Type B pancreatic cell (in vitro differentiated cells): ENCODE results near the gene CSRNP2. TPM values are rescaled to one million over a fixed set of nuclear protein-coding genes. Genes with fewer than 3 reads are reported as not detected.

ENCODE experiments used
- DNase-seq: peaks from one replicate; pipeline ENCODE4 v3.0.0; 2021; ENCODE audit warnings: mixed read lengths; ENCODE audit not compliant: unreplicated experiment; ENCODE audit errors: extremely low spot score
- H3K27ac Mint-ChIP-seq: 2 replicates; pipeline ENCODE4 v1.8.0; 2021; ENCODE audit warnings: mild to moderate bottlenecking, mixed read lengths
- H3K27me3 Mint-ChIP-seq: 2 replicates; pipeline ENCODE4 v1.8.0; 2021; ENCODE audit warnings: mixed read lengths
- H3K36me3 Mint-ChIP-seq: 2 replicates; pipeline ENCODE4 v1.8.0; 2021; ENCODE audit warnings: mixed read lengths
- H3K4me1 Mint-ChIP-seq: one replicate; pipeline ENCODE4 v1.8.0; 2021; ENCODE audit warnings: mixed read lengths; ENCODE audit not compliant: unreplicated experiment
- H3K4me3 Mint-ChIP-seq: 2 replicates; pipeline ENCODE4 v1.8.0; 2021; ENCODE audit warnings: mild to moderate bottlenecking, mixed read lengths
- H3K9me3 Mint-ChIP-seq: 2 replicates; pipeline ENCODE4 v1.8.0; 2021; ENCODE audit warnings: mixed read lengths
- total RNA-seq: library from RNA; stranded (reverse); gene quantifications from 2 replicates; pipeline ENCODE4 v1.2.1, GENCODE V29; 2021; ENCODE audit warnings: low replicate concordance
- TF ChIP-seq, protein P1 (sequence below): fragments of 200-600 bp; sonication (generic); conservative IDR thresholded peaks from 2 replicates; pipeline ENCODE4 v1.5.0; 2021; ENCODE audit warnings: antibody characterized with exemption, mild to moderate bottlenecking

The CSRNP2 gene
- total RNA-seq, 1 donor from 2014 or later, result 55.5 TPM

- H3K27me3 Mint-ChIP-seq, result no peaks in the 10 kb centered on the region
Observed at GRCh38 chr12:51103977-51104376, 20.6 kb upstream of the CSRNP2 start.

GRCh38 chr12:51098611-51099010, 15.2 kb upstream of the CSRNP2 start:
- H3K36me3 Mint-ChIP-seq, result peaks cover 36% of the 10 kb centered on the region
- H3K4me3 Mint-ChIP-seq, result no peak overlapping the region
- no peaks in the 10 kb centered on the region for H3K27me3 Mint-ChIP-seq
- H3K9me3 Mint-ChIP-seq, result no peaks in the 10 kb centered on the region
- DNase-seq, result no peak
- TF ChIP-seq, protein P1, sequence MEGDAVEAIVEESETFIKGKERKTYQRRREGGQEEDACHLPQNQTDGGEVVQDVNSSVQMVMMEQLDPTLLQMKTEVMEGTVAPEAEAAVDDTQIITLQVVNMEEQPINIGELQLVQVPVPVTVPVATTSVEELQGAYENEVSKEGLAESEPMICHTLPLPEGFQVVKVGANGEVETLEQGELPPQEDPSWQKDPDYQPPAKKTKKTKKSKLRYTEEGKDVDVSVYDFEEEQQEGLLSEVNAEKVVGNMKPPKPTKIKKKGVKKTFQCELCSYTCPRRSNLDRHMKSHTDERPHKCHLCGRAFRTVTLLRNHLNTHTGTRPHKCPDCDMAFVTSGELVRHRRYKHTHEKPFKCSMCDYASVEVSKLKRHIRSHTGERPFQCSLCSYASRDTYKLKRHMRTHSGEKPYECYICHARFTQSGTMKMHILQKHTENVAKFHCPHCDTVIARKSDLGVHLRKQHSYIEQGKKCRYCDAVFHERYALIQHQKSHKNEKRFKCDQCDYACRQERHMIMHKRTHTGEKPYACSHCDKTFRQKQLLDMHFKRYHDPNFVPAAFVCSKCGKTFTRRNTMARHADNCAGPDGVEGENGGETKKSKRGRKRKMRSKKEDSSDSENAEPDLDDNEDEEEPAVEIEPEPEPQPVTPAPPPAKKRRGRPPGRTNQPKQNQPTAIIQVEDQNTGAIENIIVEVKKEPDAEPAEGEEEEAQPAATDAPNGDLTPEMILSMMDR, result no peak
- H3K27ac Mint-ChIP-seq, result no peak overlapping the region
- H3K4me1 Mint-ChIP-seq, result no peaks in the 10 kb centered on the region

More at GRCh38 chr12:51103977-51104376, 20.6 kb upstream of the CSRNP2 start:
- no peaks in the 10 kb centered on the region for H3K9me3 Mint-ChIP-seq
- no peaks in the 10 kb centered on the region for H3K4me1 Mint-ChIP-seq
- TF ChIP-seq, protein P1, result no peak
- peaks cover 37% of the 10 kb centered on the region for H3K36me3 Mint-ChIP-seq
- DNase-seq, result no peak
- H3K27ac Mint-ChIP-seq, result no peak overlapping the region
- H3K4me3 Mint-ChIP-seq, result no peak overlapping the region

- Mint-ChIP-seq H3K4me3 (no peak overlapping the region), H3K36me3 (peaks cover 10% of the 10 kb centered on the region), H3K27me3 (no peaks in the 10 kb centered on the region), H3K4me1 (no peaks in the 10 kb centered on the region), H3K27ac (no peak overlapping the region), H3K9me3 (no peaks in the 10 kb centered on the region)
- DNase-seq, result no peak
- TF ChIP-seq, protein P1, result no peak
Observed at GRCh38 chr12:51090705-51091229, 7.4 kb upstream of the CSRNP2 start.

- Mint-ChIP-seq H3K27me3 (no peaks in the 10 kb centered on the region), H3K27ac (no peak overlapping the region), H3K4me3 (no peak overlapping the region), H3K4me1 (peaks cover 10% of the 10 kb centered on the region), H3K9me3 (no peaks in the 10 kb centered on the region), H3K36me3 (no peaks in the 10 kb centered on the region)
- TF ChIP-seq, protein P1, result no peak
- DNase-seq, result no peak
Observed at GRCh38 chr12:51087818-51088217, 4.4 kb upstream of the CSRNP2 start.

DNA sequence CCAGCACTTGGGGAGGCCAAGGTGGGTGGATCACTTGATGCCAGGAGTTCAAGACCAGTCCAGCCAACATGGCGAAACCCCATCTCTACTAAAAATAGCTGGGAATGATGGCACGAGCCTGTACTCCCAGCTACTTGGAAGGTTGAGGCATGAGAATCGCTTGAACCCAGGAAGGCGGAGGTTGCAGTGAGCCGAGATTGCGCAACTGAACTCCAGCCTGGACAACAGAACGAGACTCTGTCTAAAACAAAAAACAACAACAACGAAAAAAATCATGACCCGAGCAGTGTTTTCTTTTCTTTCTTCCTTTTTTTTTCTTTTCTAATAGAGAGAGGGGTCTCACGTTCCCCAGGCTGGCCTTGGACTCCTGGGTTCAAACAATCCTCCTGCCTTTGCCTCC, 3.5 kb upstream of the CSRNP2 start:
- TF ChIP-seq, protein P1, result no peak

GRCh38 chr12:51085757-51086156, 2.4 kb upstream of the CSRNP2 start:
- Mint-ChIP-seq H3K4me1 (peaks cover 25% of the 10 kb centered on the region), H3K9me3 (no peaks in the 10 kb centered on the region), H3K36me3 (no peaks in the 10 kb centered on the region), H3K27me3 (no peaks in the 10 kb centered on the region), H3K27ac (no peak overlapping the region), H3K4me3 (no peak overlapping the region)
- no peak for DNase-seq
- TF ChIP-seq, protein P1, result no peak

More for the DNA sequence above, 3.5 kb upstream of the CSRNP2 start:
- Mint-ChIP-seq H3K36me3 (no peaks in the 10 kb centered on the region), H3K4me3 (no peak overlapping the region), H3K27ac (no peak overlapping the region), H3K4me1 (peaks cover 19% of the 10 kb centered on the region), H3K9me3 (no peaks in the 10 kb centered on the region), H3K27me3 (no peaks in the 10 kb centered on the region)
- DNase-seq, result no peak
